ENCODE measurements around the gene UNK.

The UNK gene

DNA sequence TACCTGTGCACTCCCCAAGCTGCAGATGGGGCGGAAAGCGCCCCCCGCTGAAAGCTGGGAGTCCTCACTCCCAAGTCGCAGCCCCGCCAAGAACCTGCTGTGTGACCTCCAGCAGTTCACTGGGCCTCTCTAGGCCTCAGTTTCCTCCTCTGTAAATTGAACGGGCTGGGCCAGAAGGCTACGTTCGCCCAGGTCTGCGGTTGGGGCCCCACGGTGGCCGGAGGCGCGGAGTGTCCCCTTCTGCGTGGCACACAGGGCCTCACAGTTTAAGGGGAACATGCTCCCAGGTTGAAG is 20.2 kb upstream of the UNK start:
- peaks cover 22% of the 10 kb centered on the region for H3K4me1 ChIP-seq (ENCODE audit: control insufficient read depth, low read length)
- no peaks in the 10 kb centered on the region for H3K9me3 ChIP-seq (ENCODE audit: control insufficient read depth, insufficient read depth, low read length)
- H3K36me3 ChIP-seq (ENCODE audit: control insufficient read depth, low read length), result peaks cover 6% of the 10 kb centered on the region; the same call in 1 of the 2 replicates
- H3K27ac ChIP-seq (ENCODE audit: low read depth, low read length), result peak overlapping the region; percentile 32; the same call in 1 of the 2 replicates
- TF ChIP-seq EZH2phosphoT487 (IDR thresholded peaks at IDR 0.05; ENCODE audit: borderline replicate concordance, low read length) (no peak), CTCF (IDR thresholded peaks at IDR 0.05; ENCODE audit: low read depth, low read length, poor library complexity, severe bottlenecking) (peak; percentile 83)
- H3F3A ChIP-seq (ENCODE audit: control insufficient read depth, insufficient read depth), result no peaks in the 10 kb centered on the region
- peak overlapping the region; percentile 93 for H3K4me2 ChIP-seq (ENCODE audit: low read length)
- H3K4me3 ChIP-seq (ENCODE audit: low read length), result peak overlapping the region; percentile 95
- H3K9me2 ChIP-seq (replicated peaks; ENCODE audit: control insufficient read depth, low read length), result no peaks in the 10 kb centered on the region
- H4K20me1 ChIP-seq (ENCODE audit: control insufficient read depth, insufficient read depth, low read depth, low read length), result no peaks in the 10 kb centered on the region
- peaks cover 10% of the 10 kb centered on the region for H3K79me2 ChIP-seq (ENCODE audit: control insufficient read depth, low read length)
- H3K27me3 ChIP-seq (ENCODE audit: control insufficient read depth, low read length), result peaks cover 3% of the 10 kb centered on the region; the same call in 1 of the 2 replicates

GRCh38 chr17:75764711-75765421 is 19.7 kb upstream of the UNK start, which contains the start of gene GALK1:
GALK1 (minus strand) TSS chr17:75765192; CDS start chr17:75765136, 56 bp downstream.
- peak within 1 kb of the TSS; percentile 32 for H3K27ac ChIP-seq (ENCODE audit: low read depth, low read length)

DNA sequence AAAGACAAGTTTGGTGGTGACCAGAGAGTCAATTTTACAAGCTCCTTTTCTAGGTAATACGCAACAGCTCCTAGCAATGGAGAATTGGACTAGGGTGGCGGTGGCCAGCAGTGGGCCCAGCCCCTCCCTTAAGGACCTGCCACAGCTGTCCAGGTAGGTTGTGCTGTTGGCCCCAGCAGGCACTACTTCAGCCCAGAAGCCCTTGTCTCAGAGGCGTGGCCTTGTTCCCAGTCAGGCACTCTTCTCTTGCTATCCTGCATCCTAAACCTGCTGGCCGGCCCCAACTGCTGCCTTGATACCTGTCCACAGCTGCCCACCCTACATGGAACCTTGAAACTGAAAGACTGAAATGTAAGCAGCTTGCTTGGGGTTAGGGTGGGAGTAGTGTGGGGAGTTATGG is 18.6 kb upstream of the UNK start:
- H3K4me1 ChIP-seq (ENCODE audit: control insufficient read depth, low read length), result peaks cover 22% of the 10 kb centered on the region
- TF ChIP-seq EZH2phosphoT487 (IDR thresholded peaks at IDR 0.05; ENCODE audit: borderline replicate concordance, low read length) (no peak), CTCF (IDR thresholded peaks at IDR 0.05; ENCODE audit: low read depth, low read length, poor library complexity, severe bottlenecking) (no peak)
- H3K9me2 ChIP-seq (replicated peaks; ENCODE audit: control insufficient read depth, low read length), result no peaks in the 10 kb centered on the region
- H3F3A ChIP-seq (ENCODE audit: control insufficient read depth, insufficient read depth), result no peaks in the 10 kb centered on the region
- H3K4me2 ChIP-seq (ENCODE audit: low read length), result no peak overlapping the region
- H4K20me1 ChIP-seq (ENCODE audit: control insufficient read depth, insufficient read depth, low read depth, low read length), result no peaks in the 10 kb centered on the region
- peaks cover 6% of the 10 kb centered on the region; the same call in 1 of the 2 replicates for H3K36me3 ChIP-seq (ENCODE audit: control insufficient read depth, low read length)
- H3K27ac ChIP-seq (ENCODE audit: low read depth, low read length), result no peak overlapping the region
- H3K4me3 ChIP-seq (ENCODE audit: low read length), result no peak overlapping the region
- H3K79me2 ChIP-seq (ENCODE audit: control insufficient read depth, low read length), result peaks cover 10% of the 10 kb centered on the region
- peaks cover 3% of the 10 kb centered on the region; the same call in 1 of the 2 replicates for H3K27me3 ChIP-seq (ENCODE audit: control insufficient read depth, low read length)
- H3K9me3 ChIP-seq (ENCODE audit: control insufficient read depth, insufficient read depth, low read length), result no peaks in the 10 kb centered on the region

More at GRCh38 chr17:75764711-75765421, 19.7 kb upstream of the UNK start, which contains the start of gene GALK1:
- Histone ChIP-seq H3K79me2 (ENCODE audit: control insufficient read depth, low read length) (peaks cover 10% of the 10 kb centered on the region), H3K4me3 (ENCODE audit: low read length) (peak within 1 kb of the TSS; percentile 95), H3K36me3 (ENCODE audit: control insufficient read depth, low read length) (peaks cover 6% of the 10 kb centered on the region; the same call in 1 of the 2 replicates), H3K9me2 (replicated peaks; ENCODE audit: control insufficient read depth, low read length) (no peaks in the 10 kb centered on the region), H3F3A (ENCODE audit: control insufficient read depth, insufficient read depth) (no peaks in the 10 kb centered on the region), H3K9me3 (ENCODE audit: control insufficient read depth, insufficient read depth, low read length) (no peaks in the 10 kb centered on the region), H3K4me2 (ENCODE audit: low read length) (peak within 1 kb of the TSS; percentile 93), H4K20me1 (ENCODE audit: control insufficient read depth, insufficient read depth, low read depth, low read length) (no peaks in the 10 kb centered on the region), H3K4me1 (ENCODE audit: control insufficient read depth, low read length) (peaks cover 22% of the 10 kb centered on the region), H3K27me3 (ENCODE audit: control insufficient read depth, low read length) (peaks cover 3% of the 10 kb centered on the region; the same call in 1 of the 2 replicates)
- no peak for TF ChIP-seq EZH2phosphoT487 (IDR thresholded peaks at IDR 0.05; ENCODE audit: borderline replicate concordance, low read length)
- peak; percentile 1 for TF ChIP-seq CTCF (IDR thresholded peaks at IDR 0.05; ENCODE audit: low read depth, low read length, poor library complexity, severe bottlenecking)

All from DOHH2 (cell line).